Tibial artery (tissue), 4 donors: ENCODE results near the gene IRF3.

ENCODE experiments used
- DNase-seq, 2 donors: peaks; one replicate each; pipeline ENCODE4 v3.0.0-alpha.2; 2019
- H3K27ac ChIP-seq, 2 donors: fragments of 200-600 bp; sonication (generic) in 1 of 2; 1 replicate in 1 of 2; 2 replicates in 1 of 2; pipeline ENCODE4 v1.5.1; 2018 to 2019; ENCODE audit warnings: mild to moderate bottlenecking in 1 of 2
- H3K27me3 ChIP-seq, 2 donors: fragments of 200-600 bp; sonication (generic) in 1 of 2; one replicate each; pipeline versions ENCODE4 v1.5.1 to v1.6.0; 2016 to 2019
- H3K36me3 ChIP-seq, 3 donors: fragments of 200-600 bp; sonication (generic) in 2 of 3; one replicate each; pipeline ENCODE4 v1.5.1; 2016 to 2019; ENCODE audit warnings: mild to moderate bottlenecking in 2 of 3
- H3K4me1 ChIP-seq, 4 donors: fragments of 200-600 bp; sonication (generic) in 2 of 4; 1 replicate in 3 of 4; 2 replicates in 1 of 4; pipeline ENCODE4 v1.5.1; 2016 to 2019
- H3K4me3 ChIP-seq, 2 donors: fragments of 200-600 bp; sonication (generic) in 1 of 2; 1 replicate in 1 of 2; 2 replicates in 1 of 2; pipeline ENCODE4 v1.5.1; 2018 to 2019; ENCODE audit warnings: mild to moderate bottlenecking in 2 of 2
- H3K9me3 ChIP-seq, 3 donors: fragments of 200-600 bp; sonication (generic) in 1 of 3; one replicate each; pipeline ENCODE4 v1.5.1; 2016 to 2019
- CTCF ChIP-seq, 2 experiments: fragments of 200-600 bp in 1 of 2; fragments of 450-650 bp in 1 of 2; IDR thresholded peaks; one replicate each; pipeline ENCODE4 v1.5.1; 2017 to 2019; ENCODE audit warnings: antibody characterized with exemption in 2 of 2, mild to moderate bottlenecking in 1 of 2, moderate library complexity in 1 of 2
- intact Hi-C: fragments of 100-400 bp; cut with DNase I; formaldehyde crosslinking; loops from one replicate; pipeline ENCODE4 v1.15.0; 2023; ENCODE audit warnings: low total_unique reads

Gene IRF3

GRCh38 chr19:49677901-49678674 lies 12.4 kb upstream of the IRF3 start:
- DNase-seq: peak; percentile 73 to 85
- H3K4me3 ChIP-seq: peak overlapping the region; percentile 91 to 100
- no peaks in the 10 kb centered on the region for H3K27me3 ChIP-seq
- H3K36me3 ChIP-seq: peaks cover 20 to 25% (median 21%) of the 10 kb centered on the region in 3 donors
- TF ChIP-seq CTCF (IDR thresholded peaks at IDR 0.05): peak; percentile 50 to 64
- peak overlapping the region; percentile 97 to 99 for H3K27ac ChIP-seq
- intact Hi-C loops: loop anchor here (2.0 to 10.0 kb wide), 3 partner anchors 87 to 183 kb away; partner anchors contain the start of genes FCGRT, PRR12 and RPS11
- H3K9me3 ChIP-seq: no peaks in the 10 kb centered on the region
- peaks cover 6 to 49% (median 41%) of the 10 kb centered on the region in 4 donors for H3K4me1 ChIP-seq

GRCh38 chr19:49677231-49677900 lies 11.7 kb upstream of the IRF3 start, which contains the start of gene PRMT1:
Gene PRMT1, plus strand, starts transcription at chr19:49677271. Its CDS starts 10 bp downstream, at chr19:49677281.
- no peaks in the 10 kb centered on the region for H3K27me3 ChIP-seq
- peaks cover 6 to 50% (median 42%) of the 10 kb centered on the region in 4 donors for H3K4me1 ChIP-seq
- intact Hi-C loops: loop anchor here (2.0 to 10.0 kb wide), 3 partner anchors 87 to 183 kb away; partner anchors contain the start of genes FCGRT, PRR12 and RPS11
- H3K27ac ChIP-seq: peak within 1 kb of the TSS; percentile 97 to 99
- peaks cover 13 to 18% (median 14%) of the 10 kb centered on the region in 3 donors for H3K36me3 ChIP-seq
- peak within 1 kb of the TSS; percentile 91 to 100 for H3K4me3 ChIP-seq
- no peaks in the 10 kb centered on the region for H3K9me3 ChIP-seq
- DNase-seq: no peak
- no peak for TF ChIP-seq CTCF (IDR thresholded peaks at IDR 0.05)

- Histone ChIP-seq H3K27ac (peak overlapping the region; percentile 97 to 99), H3K4me3 (peak overlapping the region; percentile 91 to 100), H3K9me3 (no peaks in the 10 kb centered on the region), H3K36me3 (peaks cover 7 to 12% (median 8%) of the 10 kb centered on the region in 3 donors), H3K4me1 (peaks cover 6 to 55% (median 44%) of the 10 kb centered on the region in 4 donors), H3K27me3 (no peaks in the 10 kb centered on the region)
- no peak for TF ChIP-seq CTCF (IDR thresholded peaks at IDR 0.05)
- intact Hi-C loops: loop anchor here (2.0 to 10.0 kb wide), 3 partner anchors 86 to 182 kb away; partner anchors contain the start of genes FCGRT, PRR12 and RPS11
- DNase-seq: peak; percentile 100
These were observed 11.2 kb upstream of the IRF3 start for GRCh38 chr19:49676784-49677230.

DNA sequence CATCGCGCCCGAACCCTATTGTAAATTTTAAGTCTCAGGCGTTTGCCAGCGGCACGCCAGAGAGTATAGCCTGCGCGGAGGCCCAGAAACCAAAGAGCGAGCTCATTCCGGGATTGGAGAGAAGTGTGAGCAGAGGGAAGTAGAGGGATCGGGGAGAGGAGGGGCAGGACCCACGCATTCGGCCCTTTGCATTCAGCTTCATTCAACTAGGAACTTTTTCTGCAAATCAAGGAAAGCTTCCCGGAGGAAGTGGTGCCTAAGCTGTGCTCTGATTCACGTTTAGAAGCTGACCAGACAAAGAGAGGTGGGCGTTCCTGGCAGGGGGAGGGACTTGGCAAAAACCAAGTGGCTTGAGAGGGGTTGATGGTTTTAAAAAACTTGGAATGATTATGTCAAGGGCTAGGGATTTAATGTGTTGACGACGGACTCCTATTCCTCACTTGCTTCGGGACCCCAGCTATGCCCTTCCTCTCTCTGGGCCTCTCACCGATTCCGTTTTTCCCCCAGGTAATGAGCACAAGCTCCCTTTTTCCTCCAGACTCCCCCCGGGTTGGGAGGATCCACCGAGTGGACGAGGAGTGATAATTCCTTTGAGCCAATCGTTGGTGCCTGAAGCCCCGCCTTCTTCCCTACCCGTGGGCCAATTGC lies 10.6 kb upstream of the IRF3 start:
- peak overlapping the region; percentile 88 to 97 for H3K27ac ChIP-seq
- no peaks in the 10 kb centered on the region for H3K27me3 ChIP-seq
- peak overlapping the region; percentile 38 to 91 for H3K4me3 ChIP-seq
- intact Hi-C loops: loop anchor here (2.0 to 10.0 kb wide), 3 partner anchors 85 to 181 kb away; partner anchors contain the start of genes FCGRT, PRR12 and RPS11
- H3K9me3 ChIP-seq: no peaks in the 10 kb centered on the region
- H3K4me1 ChIP-seq: peaks cover 6 to 55% (median 43%) of the 10 kb centered on the region in 4 donors
- TF ChIP-seq CTCF (IDR thresholded peaks at IDR 0.05): no peak
- H3K36me3 ChIP-seq: peaks cover 2 to 7% (median 2%) of the 10 kb centered on the region in 3 donors
- peak in 1 of 2 donors; percentile 83 for DNase-seq
